Body of pancreas (tissue), 4 donors: ENCODE measurements around the gene CEP72.

ENCODE experiments used
- CTCF ChIP-seq, 7 experiments: fragments of 450-650 bp in 4 of 7; fragments of 200-600 bp in 3 of 7; sonication (generic) in 3 of 7; IDR thresholded peaks; one replicate each; pipeline ENCODE4 v1.5.1; 2016 to 2019; ENCODE audit warnings: antibody characterized with exemption in 7 of 7
- POLR2A ChIP-seq, 3 donors: fragments of 450-650 bp; IDR thresholded peaks; one replicate each; pipeline ENCODE4 v1.6.1; 2016; ENCODE audit warnings: antibody characterized with exemption in 3 of 3, mild to moderate bottlenecking in 2 of 3

GRCh38 chr5:657570-657969 lies 45.4 kb downstream of the CEP72 start:
- TF ChIP-seq CTCF (IDR thresholded peaks at IDR 0.05) (no peak), POLR2A (IDR thresholded peaks at IDR 0.05) (no peak)
